ENCODE results near the gene ISL1. TPM values are rescaled to one million over a fixed set of nuclear protein-coding genes. Genes with fewer than 3 reads are reported as not detected.

The ISL1 gene
- total RNA-seq, 1 experiment from 2014 or later, result 1.3 TPM

- Histone ChIP-seq H3K9me2 (ENCODE audit: insufficient read depth) (no peaks in the 10 kb centered on the region), H2AFZ (ENCODE audit: low read depth, low read length, poor library complexity, severe bottlenecking) (no peak overlapping the region), H3K9me3 (ENCODE audit: control insufficient read depth in 1 of 2, insufficient read depth in 1 of 2, low read depth in 1 of 2, low read length in 2 of 2) (peaks cover 0 to 6% of the 10 kb centered on the region in 2 experiments; a peak in 1 of 4 replicates), H3K9ac (ENCODE audit: low read length) (no peak overlapping the region), H3K36me3 (ENCODE audit: control insufficient read depth in 1 of 2, insufficient read depth in 2 of 2, low read length in 2 of 2) (no peaks in the 10 kb centered on the region), H3K27ac (ENCODE audit: low read depth, low read length) (no peak overlapping the region), H3K4me3 (replicated peaks in 1 of 2; ENCODE audit: low read depth in 1 of 2, low read length in 2 of 2) (no peak overlapping the region), H3K4me1 (ENCODE audit: control insufficient read depth in 1 of 2, insufficient read depth in 2 of 2, low read length in 2 of 2) (peaks cover 0 to 9% of the 10 kb centered on the region in 2 experiments; a peak in 1 of 4 replicates), H3K27me3 (ENCODE audit: insufficient read depth, low read length) (no peaks in the 10 kb centered on the region), H3K79me2 (ENCODE audit: insufficient read depth, low read length) (no peaks in the 10 kb centered on the region), H3K4me2 (ENCODE audit: low read length) (no peak overlapping the region), H4K20me1 (ENCODE audit: insufficient read depth) (no peaks in the 10 kb centered on the region)
- ChIA-PET RAD21 (ENCODE audit: low non-redundant PET in 1 of 2, low total read pairs in 2 of 2, uncharacterized antibody in 2 of 2, unreplicated experiment in 2 of 2) (no interaction called here), POLR2A (no interaction called here), CTCF (interaction anchor here (0.9 to 1.3 kb wide), 3 partner anchors 8 to 384 kb away, joined by 3 to 13 read pairs (median 3); no protein-coding TSS in a partner anchor)
- BruUV-seq (replicated peaks), result no TSS peak
- ATAC-seq, result no peak
- intact Hi-C loops (cut with micrococcal nuclease), result loop anchor here (5.0 kb wide), 1 partner anchor 385 kb away; no protein-coding TSS in a partner anchor
- peak; percentile 12 for DNase-seq (ENCODE audit: low read depth, low spot score)
- no peak for TF ChIP-seq ELF1 (IDR thresholded peaks at IDR 0.05; ENCODE audit: borderline replicate concordance, low read depth)
- TF ChIP-seq CTCF (IDR thresholded peaks at IDR 0.05 in 2 of 3, conservative IDR thresholded peaks at IDR 0.05 in 1 of 3; ENCODE audit: borderline replicate concordance in 1 of 3, insufficient read depth in 1 of 3, low read depth in 2 of 3, low read length in 2 of 3), result peak; percentile 10 to 37 (median 15); a peak in 3 of 6 replicates
- TF ChIP-seq RAD21 (IDR thresholded peaks at IDR 0.05; ENCODE audit: low read depth), result peak; percentile 40
Measured at GRCh38 chr5:51347704-51348103, 35.5 kb upstream of the ISL1 start.

- ChIA-PET POLR2A (no interaction called here), CTCF (no interaction called here), RAD21 (ENCODE audit: low non-redundant PET in 1 of 2, low total read pairs in 2 of 2, uncharacterized antibody in 2 of 2, unreplicated experiment in 2 of 2) (no interaction called here)
- intact Hi-C loops (cut with micrococcal nuclease), result no loop called here
- no peak overlapping the region for H3K4me3 ChIP-seq (replicated peaks in 1 of 2; ENCODE audit: low read depth in 1 of 2, low read length in 2 of 2)
- H3K9ac ChIP-seq (ENCODE audit: low read length), result no peak overlapping the region
- no peaks in the 10 kb centered on the region for H3K27me3 ChIP-seq (ENCODE audit: insufficient read depth, low read length)
- H3K9me2 ChIP-seq (ENCODE audit: insufficient read depth), result no peaks in the 10 kb centered on the region
- H3K36me3 ChIP-seq (ENCODE audit: control insufficient read depth in 1 of 2, insufficient read depth in 2 of 2, low read length in 2 of 2), result no peaks in the 10 kb centered on the region
- DNase-seq (ENCODE audit: low read depth, low spot score) (no peak), ATAC-seq (no peak)
- H4K20me1 ChIP-seq (ENCODE audit: insufficient read depth), result no peaks in the 10 kb centered on the region
- no peak overlapping the region for H3K27ac ChIP-seq (ENCODE audit: low read depth, low read length)
- H3K9me3 ChIP-seq (ENCODE audit: control insufficient read depth in 1 of 2, insufficient read depth in 1 of 2, low read depth in 1 of 2, low read length in 2 of 2), result no peaks in the 10 kb centered on the region
- no peak overlapping the region for H2AFZ ChIP-seq (ENCODE audit: low read depth, low read length, poor library complexity, severe bottlenecking)
- H3K4me2 ChIP-seq (ENCODE audit: low read length), result no peak overlapping the region
- no TSS peak for BruUV-seq (replicated peaks)
- TF ChIP-seq ZFX (IDR thresholded peaks at IDR 0.05) (no peak), FOSL1 (IDR thresholded peaks at IDR 0.05; ENCODE audit: low read depth) (no peak), POLR2A (IDR thresholded peaks at IDR 0.05; ENCODE audit: borderline replicate concordance, extremely low read depth, insufficient read depth, insufficient read length) (no peak), SRF (IDR thresholded peaks at IDR 0.05; ENCODE audit: low read depth) (no peak), CBX3 (IDR thresholded peaks at IDR 0.05; ENCODE audit: low read depth) (no peak), ZNF274 (IDR thresholded peaks at IDR 0.05; ENCODE audit: low read depth, low read length) (no peak), EGR1 (IDR thresholded peaks at IDR 0.05; ENCODE audit: low read depth) (no peak), ATF3 (IDR thresholded peaks at IDR 0.05) (no peak), RAD21 (IDR thresholded peaks at IDR 0.05; ENCODE audit: low read depth) (no peak), ZBTB33 (IDR thresholded peaks at IDR 0.05; ENCODE audit: extremely low read depth, insufficient replicate concordance, low read length) (no peak), POLR2AphosphoS5 (IDR thresholded peaks at IDR 0.05; ENCODE audit: low read depth, low read length) (no peak), ELF1 (IDR thresholded peaks at IDR 0.05; ENCODE audit: borderline replicate concordance, low read depth) (no peak), EZH2phosphoT487 (IDR thresholded peaks at IDR 0.05; ENCODE audit: borderline replicate concordance) (no peak), YY1 (IDR thresholded peaks at IDR 0.05; ENCODE audit: extremely low read depth, insufficient replicate concordance, low read depth, low read length) (no peak), TCF7L2 (IDR thresholded peaks at IDR 0.05; ENCODE audit: borderline replicate concordance, extremely low read depth, insufficient read depth, insufficient read length) (no peak)
- H3K4me1 ChIP-seq (ENCODE audit: control insufficient read depth in 1 of 2, insufficient read depth in 2 of 2, low read length in 2 of 2), result no peaks in the 10 kb centered on the region
- no peaks in the 10 kb centered on the region for H3K79me2 ChIP-seq (ENCODE audit: insufficient read depth, low read length)
Measured at GRCh38 chr5:51371052-51371451, 12.2 kb upstream of the ISL1 start.

All from HCT116 (cell line).